Right atrium auricular region (tissue), 2 donors: ENCODE data around the gene RGS6. TPM values are rescaled to one million over a fixed set of nuclear protein-coding genes. Genes with fewer than 3 reads are reported as not detected.

Source experiments
- DNase-seq: peaks from one replicate; pipeline ENCODE4 v3.0.0-alpha.2; 2019; ENCODE audit warnings: low spot score
- H3K27ac ChIP-seq, 2 donors: fragments of 200-600 bp; sonication (generic); 1 replicate in 1 of 2; 2 replicates in 1 of 2; pipeline ENCODE4 v1.5.1; 2016 to 2019
- H3K27me3 ChIP-seq, 2 donors: fragments of 200-600 bp; sonication (generic); one replicate each; pipeline versions ENCODE4 v1.5.1 to v1.6.0; 2017 to 2019
- H3K36me3 ChIP-seq: fragments of 200-600 bp; sonication (generic); one replicate; pipeline ENCODE4 v1.5.1; 2016
- H3K4me1 ChIP-seq, 2 donors: fragments of 200-600 bp; sonication (generic); one replicate each; pipeline versions ENCODE4 v1.5.1 to v1.6.0; 2017 to 2019
- H3K4me3 ChIP-seq, 2 donors: fragments of 200-600 bp; sonication (generic); 1 replicate in 1 of 2; 2 replicates in 1 of 2; pipeline ENCODE4 v1.5.1; 2017 to 2019; ENCODE audit warnings: mild to moderate bottlenecking in 1 of 2, moderate library complexity in 1 of 2
- H3K9me3 ChIP-seq, 2 donors: fragments of 200-600 bp; sonication (generic); one replicate each; pipeline ENCODE4 v1.5.1; 2019
- total RNA-seq, 2 donors: library from RNA; depleted of rRNA; stranded (reverse); fragments of >200 nt; gene quantifications; one replicate each; pipeline ENCODE4 v1.1.0, GENCODE V29; 2016
- TF ChIP-seq, protein P1 (sequence below), 2 donors: fragments of 200-600 bp; sonication (generic); IDR thresholded peaks; one replicate each; pipeline ENCODE4 v1.5.1; 2019; ENCODE audit warnings: antibody characterized with exemption in 2 of 2

The RGS6 gene
- total RNA-seq, 2 donors from 2014 or later: 12.1 to 13.1 TPM

DNA sequence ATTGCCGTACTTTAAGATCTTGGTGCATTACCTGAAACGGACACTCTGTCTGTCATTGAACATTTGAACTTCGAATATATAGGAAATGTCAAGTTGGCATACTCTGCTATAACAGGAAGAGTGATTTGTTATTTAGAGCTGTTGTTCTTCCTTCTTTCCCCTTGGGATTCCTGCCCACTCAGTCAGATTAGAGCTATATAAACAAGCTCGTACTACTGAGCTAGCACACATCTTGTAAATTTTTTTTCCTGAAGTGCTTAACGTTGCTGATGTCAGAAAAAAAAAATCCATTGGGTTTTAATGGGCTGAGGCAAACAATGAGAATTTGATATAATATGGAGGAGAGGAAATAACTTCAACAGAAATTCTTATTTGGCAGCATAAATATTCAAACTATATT, 26.8 kb downstream of the RGS6 start:
- Histone ChIP-seq H3K4me3 (no peak overlapping the region), H3K27ac (peak overlapping the region in 1 of 2 donors; percentile 9), H3K4me1 (peaks cover 0 to 30% of the 10 kb centered on the region in 2 donors), H3K36me3 (no peaks in the 10 kb centered on the region), H3K9me3 (no peaks in the 10 kb centered on the region), H3K27me3 (no peaks in the 10 kb centered on the region)
- TF ChIP-seq, protein P1, sequence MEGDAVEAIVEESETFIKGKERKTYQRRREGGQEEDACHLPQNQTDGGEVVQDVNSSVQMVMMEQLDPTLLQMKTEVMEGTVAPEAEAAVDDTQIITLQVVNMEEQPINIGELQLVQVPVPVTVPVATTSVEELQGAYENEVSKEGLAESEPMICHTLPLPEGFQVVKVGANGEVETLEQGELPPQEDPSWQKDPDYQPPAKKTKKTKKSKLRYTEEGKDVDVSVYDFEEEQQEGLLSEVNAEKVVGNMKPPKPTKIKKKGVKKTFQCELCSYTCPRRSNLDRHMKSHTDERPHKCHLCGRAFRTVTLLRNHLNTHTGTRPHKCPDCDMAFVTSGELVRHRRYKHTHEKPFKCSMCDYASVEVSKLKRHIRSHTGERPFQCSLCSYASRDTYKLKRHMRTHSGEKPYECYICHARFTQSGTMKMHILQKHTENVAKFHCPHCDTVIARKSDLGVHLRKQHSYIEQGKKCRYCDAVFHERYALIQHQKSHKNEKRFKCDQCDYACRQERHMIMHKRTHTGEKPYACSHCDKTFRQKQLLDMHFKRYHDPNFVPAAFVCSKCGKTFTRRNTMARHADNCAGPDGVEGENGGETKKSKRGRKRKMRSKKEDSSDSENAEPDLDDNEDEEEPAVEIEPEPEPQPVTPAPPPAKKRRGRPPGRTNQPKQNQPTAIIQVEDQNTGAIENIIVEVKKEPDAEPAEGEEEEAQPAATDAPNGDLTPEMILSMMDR (IDR thresholded peaks at IDR 0.05): no peak
- DNase-seq: no peak

DNA sequence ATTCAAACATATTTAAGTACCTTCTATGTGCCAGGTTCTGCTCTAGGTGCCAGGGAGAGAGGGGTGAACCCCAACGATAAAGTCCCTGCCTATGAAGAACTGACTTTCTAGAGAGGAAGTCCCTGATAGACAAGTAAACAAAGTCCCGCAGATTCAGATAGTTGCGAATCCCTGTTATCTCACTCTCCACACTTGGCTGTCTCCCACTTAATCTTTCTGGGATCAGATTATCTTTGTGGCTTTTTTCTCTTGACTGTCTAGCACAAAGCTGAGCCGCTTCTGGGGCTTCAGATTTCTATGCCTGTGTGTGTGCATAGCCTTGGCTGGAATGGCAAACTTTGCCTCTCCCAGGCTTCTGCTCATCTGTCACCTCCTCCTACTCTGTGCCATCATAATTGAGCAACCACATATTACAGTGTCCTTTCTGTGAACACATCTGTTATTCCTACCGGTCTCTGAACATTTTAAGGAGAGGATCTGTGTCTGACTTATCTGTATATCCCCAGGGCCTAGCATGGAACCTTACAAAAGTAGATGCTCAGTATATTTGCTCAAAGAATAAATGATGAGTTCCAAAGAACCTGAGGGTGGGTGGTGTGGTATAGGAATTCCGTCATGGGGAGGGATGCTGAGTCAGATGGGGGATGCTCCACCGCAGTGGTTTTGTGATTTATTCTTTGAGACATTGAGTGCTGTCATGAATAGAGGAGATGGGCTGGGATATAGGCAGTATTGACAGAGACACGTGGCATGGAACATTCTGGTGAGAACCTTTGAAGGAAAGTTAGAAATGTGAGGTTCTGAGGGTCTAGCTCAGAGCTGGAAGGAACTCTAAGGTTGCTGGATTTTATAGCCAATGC, 28.5 kb downstream of the RGS6 start:
- TF ChIP-seq, protein P1 (IDR thresholded peaks at IDR 0.05): no peak
- no peak for DNase-seq

DNA sequence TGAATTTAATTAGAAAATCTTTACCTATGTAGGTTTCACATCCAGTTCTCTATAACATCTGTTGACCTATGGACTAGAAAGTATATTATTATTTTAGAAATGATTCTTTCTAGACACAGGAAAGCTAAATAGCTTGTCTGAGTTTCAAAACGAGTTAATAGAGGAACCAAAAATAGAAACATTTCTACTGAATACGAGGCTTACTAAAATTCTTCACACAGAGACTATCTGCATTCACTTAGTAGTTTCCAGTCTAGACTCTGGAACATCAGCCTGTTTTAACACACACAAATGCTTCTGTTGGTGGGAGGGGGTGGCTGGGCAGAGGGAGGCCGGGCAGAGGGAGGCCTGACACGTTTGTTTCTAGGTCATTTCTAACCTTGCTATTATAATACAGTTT, 29.7 kb downstream of the RGS6 start:
- no peaks in the 10 kb centered on the region for H3K9me3 ChIP-seq
- H3K4me1 ChIP-seq: peaks cover 0 to 30% of the 10 kb centered on the region in 2 donors
- no peaks in the 10 kb centered on the region for H3K27me3 ChIP-seq
- no peak overlapping the region for H3K4me3 ChIP-seq
- no peaks in the 10 kb centered on the region for H3K36me3 ChIP-seq
- TF ChIP-seq, protein P1 (IDR thresholded peaks at IDR 0.05): no peak
- peak overlapping the region in 1 of 2 donors; percentile 36 for H3K27ac ChIP-seq
- no peak for DNase-seq

More for the DNA sequence above, 28.5 kb downstream of the RGS6 start:
- H3K36me3 ChIP-seq: no peaks in the 10 kb centered on the region
- no peaks in the 10 kb centered on the region for H3K27me3 ChIP-seq
- peaks cover 0 to 30% of the 10 kb centered on the region in 2 donors for H3K4me1 ChIP-seq
- H3K4me3 ChIP-seq: no peak overlapping the region
- no peaks in the 10 kb centered on the region for H3K9me3 ChIP-seq
- H3K27ac ChIP-seq: no peak overlapping the region

DNA sequence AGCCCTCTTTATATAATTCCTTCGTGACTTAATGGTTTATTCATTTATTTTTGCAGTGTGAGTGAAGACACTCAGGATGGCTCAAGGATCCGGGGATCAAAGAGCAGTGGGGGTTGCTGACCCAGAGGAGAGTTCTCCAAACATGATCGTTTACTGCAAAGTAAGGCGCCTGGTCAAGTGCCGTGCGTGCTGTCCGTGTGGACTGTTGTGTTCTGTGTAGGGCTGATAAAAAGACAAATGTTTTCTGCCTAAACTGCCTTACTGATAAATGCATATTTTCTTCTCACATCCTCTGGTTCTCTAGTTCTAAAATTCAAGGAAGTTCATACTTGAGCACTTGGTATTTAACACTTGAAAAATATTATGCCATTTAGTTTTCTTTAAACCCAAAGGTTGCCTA, 32.5 kb downstream of the RGS6 start:
- no peaks in the 10 kb centered on the region for H3K9me3 ChIP-seq
- no peaks in the 10 kb centered on the region for H3K27me3 ChIP-seq
- H3K27ac ChIP-seq: no peak overlapping the region
- no peak for DNase-seq
- H3K36me3 ChIP-seq: no peaks in the 10 kb centered on the region
- H3K4me3 ChIP-seq: no peak overlapping the region
- peaks cover 0 to 16% of the 10 kb centered on the region in 2 donors for H3K4me1 ChIP-seq
- TF ChIP-seq, protein P1 (IDR thresholded peaks at IDR 0.05): no peak

DNA sequence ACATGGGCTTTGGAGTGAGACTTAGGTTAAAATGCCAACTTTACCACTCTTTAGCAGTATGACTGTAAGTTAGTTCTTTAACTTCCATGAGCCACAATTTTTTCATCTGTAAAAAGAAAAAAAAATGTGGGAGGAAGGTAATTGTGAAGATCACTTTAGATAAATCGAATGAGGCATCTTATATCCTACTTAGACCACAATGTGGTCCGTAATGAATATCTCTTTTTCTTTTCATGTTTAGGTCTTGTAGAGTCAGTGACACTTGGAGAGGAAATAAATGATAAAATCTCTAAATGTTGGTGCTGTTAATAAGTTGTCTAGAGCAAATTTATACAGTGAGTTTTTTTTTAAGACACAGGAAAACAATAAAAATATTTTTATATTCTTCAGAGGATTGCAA, 34.3 kb downstream of the RGS6 start:
- DNase-seq: no peak
- H3K27me3 ChIP-seq: no peaks in the 10 kb centered on the region
- TF ChIP-seq, protein P1 (IDR thresholded peaks at IDR 0.05): no peak
- no peaks in the 10 kb centered on the region for H3K36me3 ChIP-seq
- peaks cover 0 to 20% of the 10 kb centered on the region in 2 donors for H3K4me1 ChIP-seq
- no peaks in the 10 kb centered on the region for H3K9me3 ChIP-seq
- H3K4me3 ChIP-seq: no peak overlapping the region
- H3K27ac ChIP-seq: no peak overlapping the region
